Right kidney (tissue), 9 donors: ENCODE measurements around the gene CFAP410.

Experiments used
- DNase-seq: peaks from one replicate; pipeline ENCODE4 v3.0.0-alpha.2; 2016
- long read RNA-seq, 8 donors: transcript quantifications; one replicate each; lab custom pipeline, GENCODE V29; 2026

CFAP410 gene
- long read RNA-seq, donor 1, partial matches to known transcripts = 5 of 14 reads
- long read RNA-seq, donor 1, other reads (novel, unspliced or antisense) = 7 of 14 reads
- long read RNA-seq, donor 2, partial matches to known transcripts = 0 of 3 reads
- long read RNA-seq, donor 2, other reads (novel, unspliced or antisense) = 0 of 3 reads
- long read RNA-seq, donor 3 = 0 reads
- long read RNA-seq, donor 4, partial matches to known transcripts = 0 of 12 reads
- long read RNA-seq, donor 4, other reads (novel, unspliced or antisense) = 11 of 12 reads
- long read RNA-seq, donor 5, partial matches to known transcripts = 0 of 1 reads
- long read RNA-seq, donor 5, other reads (novel, unspliced or antisense) = 0 of 1 reads
- long read RNA-seq, donor 6, partial matches to known transcripts = 0 of 8 reads
- long read RNA-seq, donor 6, other reads (novel, unspliced or antisense) = 7 of 8 reads
- long read RNA-seq, donor 7, partial matches to known transcripts = 7 of 17 reads
- long read RNA-seq, donor 7, other reads (novel, unspliced or antisense) = 6 of 17 reads
- long read RNA-seq, donor 8, partial matches to known transcripts = 0 of 12 reads
- long read RNA-seq, donor 8, other reads (novel, unspliced or antisense) = 11 of 12 reads

- DNase-seq = peak; percentile 99
These were observed at the start of gene CFAP410 for GRCh38 chr21:44338971-44339910. CFAP410 (minus strand) TSS chr21:44339390; CDS start chr21:44339194, 196 bp downstream.

GRCh38 chr21:44384968-44385367 lies 45.8 kb upstream of the CFAP410 start:
- DNase-seq = no peak

GRCh38 chr21:44383216-44383615 lies 44.0 kb upstream of the CFAP410 start:
- DNase-seq = no peak

- DNase-seq = no peak
These were observed 43.3 kb upstream of the CFAP410 start for GRCh38 chr21:44382536-44382935.

- DNase-seq = no peak
These were observed 42.7 kb upstream of the CFAP410 start for GRCh38 chr21:44381874-44382273.

GRCh38 chr21:44380876-44381275 lies 41.7 kb upstream of the CFAP410 start:
- no peak for DNase-seq

- DNase-seq = peak; percentile 16
These were observed 41.0 kb upstream of the CFAP410 start for GRCh38 chr21:44379991-44380865.

GRCh38 chr21:44379515-44379848 lies 40.3 kb upstream of the CFAP410 start:
- DNase-seq = no peak

- DNase-seq = no peak
These were observed 39.7 kb upstream of the CFAP410 start for GRCh38 chr21:44378646-44379514.

GRCh38 chr21:44377922-44378645 lies 38.9 kb upstream of the CFAP410 start:
- no peak for DNase-seq

- DNase-seq = no peak
These were observed 38.2 kb upstream of the CFAP410 start for GRCh38 chr21:44377201-44377921.

GRCh38 chr21:44376606-44377005 lies 37.4 kb upstream of the CFAP410 start:
- DNase-seq = no peak

GRCh38 chr21:44375761-44376241 lies 36.6 kb upstream of the CFAP410 start:
- DNase-seq = no peak

- no peak for DNase-seq
These were observed 36.1 kb upstream of the CFAP410 start for GRCh38 chr21:44375281-44375651.

- no peak for DNase-seq
These were observed 35.6 kb upstream of the CFAP410 start for GRCh38 chr21:44374601-44375280.

GRCh38 chr21:44372616-44373015 lies 33.4 kb upstream of the CFAP410 start:
- DNase-seq = no peak

GRCh38 chr21:44371596-44371995 lies 32.4 kb upstream of the CFAP410 start:
- DNase-seq = no peak

- no peak for DNase-seq
These were observed 31.7 kb upstream of the CFAP410 start for GRCh38 chr21:44370786-44371410.
